Measurements from ENCODE around the gene NRP2.

Gene NRP2

GRCh38 chr2:205771666-205772065, 89.4 kb downstream of the NRP2 start:
- DNase-seq (ENCODE audit: low spot score): no peak

GRCh38 chr2:205772983-205773382, 90.7 kb downstream of the NRP2 start:
- no peak for DNase-seq (ENCODE audit: low spot score)

- DNase-seq (ENCODE audit: low spot score): no peak
Measured at GRCh38 chr2:205773989-205774388, 91.7 kb downstream of the NRP2 start.

GRCh38 chr2:205775097-205775877, 93.0 kb downstream of the NRP2 start:
- DNase-seq (ENCODE audit: low spot score): no peak

- DNase-seq (ENCODE audit: low spot score): no peak
Measured at GRCh38 chr2:205776139-205776538, 93.8 kb downstream of the NRP2 start.

GRCh38 chr2:205776720-205777119, 94.4 kb downstream of the NRP2 start:
- DNase-seq (ENCODE audit: low spot score): no peak

- no peak for DNase-seq (ENCODE audit: low spot score)
Measured at GRCh38 chr2:205778356-205778755, 96.1 kb downstream of the NRP2 start.

GRCh38 chr2:205780645-205781044, 98.3 kb downstream of the NRP2 start:
- no peak for DNase-seq (ENCODE audit: low spot score)

- DNase-seq (ENCODE audit: low spot score): no peak
Measured at GRCh38 chr2:205781244-205781931, 99.1 kb downstream of the NRP2 start.

GRCh38 chr2:205782941-205783340, 100.6 kb downstream of the NRP2 start:
- no peak for DNase-seq (ENCODE audit: low spot score)

- DNase-seq (ENCODE audit: low spot score): no peak
Measured at GRCh38 chr2:205783872-205784499, 101.7 kb downstream of the NRP2 start.

- DNase-seq (ENCODE audit: low spot score): no peak
Measured at GRCh38 chr2:205785507-205786260, 103.4 kb downstream of the NRP2 start.

GRCh38 chr2:205786976-205787375, 104.7 kb downstream of the NRP2 start:
- no peak for DNase-seq (ENCODE audit: low spot score)

- DNase-seq (ENCODE audit: low spot score): no peak
Measured at GRCh38 chr2:205787761-205788160, 105.5 kb downstream of the NRP2 start.

- DNase-seq (ENCODE audit: low spot score): no peak
Measured at GRCh38 chr2:205789906-205790305, 107.6 kb downstream of the NRP2 start.

GRCh38 chr2:205792908-205793307, 110.6 kb downstream of the NRP2 start:
- no peak for DNase-seq (ENCODE audit: low spot score)

GRCh38 chr2:205796805-205797313, 114.6 kb downstream of the NRP2 start:
- no peak for DNase-seq (ENCODE audit: low spot score)

- DNase-seq (ENCODE audit: low spot score): no peak
Measured at GRCh38 chr2:205797866-205798265, 115.6 kb downstream of the NRP2 start.

GRCh38 chr2:205800224-205800623, 117.9 kb downstream of the NRP2 start:
- DNase-seq (ENCODE audit: low spot score): no peak

- DNase-seq (ENCODE audit: low spot score): no peak
Measured at GRCh38 chr2:205800773-205801172, 118.5 kb downstream of the NRP2 start.

GRCh38 chr2:205802065-205802464, 119.8 kb downstream of the NRP2 start:
- DNase-seq (ENCODE audit: low spot score): no peak

GRCh38 chr2:205802941-205803340, 120.6 kb downstream of the NRP2 start:
- DNase-seq (ENCODE audit: low spot score): no peak

Data from CD4-positive, alpha-beta T cell treated with Interleukin-15 for 4 hours (primary cell).